HG02798 (cell line): Measurements from ENCODE around the gene WDR7.

Source experiments
- ATAC-seq: cut with Tn5 transposase; IDR thresholded peaks from one replicate; pipeline ENCODE4 v1.9.1; 2021; ENCODE audit warnings: mild to moderate bottlenecking; ENCODE audit not compliant: unreplicated experiment, poor library complexity

The WDR7 gene

DNA sequence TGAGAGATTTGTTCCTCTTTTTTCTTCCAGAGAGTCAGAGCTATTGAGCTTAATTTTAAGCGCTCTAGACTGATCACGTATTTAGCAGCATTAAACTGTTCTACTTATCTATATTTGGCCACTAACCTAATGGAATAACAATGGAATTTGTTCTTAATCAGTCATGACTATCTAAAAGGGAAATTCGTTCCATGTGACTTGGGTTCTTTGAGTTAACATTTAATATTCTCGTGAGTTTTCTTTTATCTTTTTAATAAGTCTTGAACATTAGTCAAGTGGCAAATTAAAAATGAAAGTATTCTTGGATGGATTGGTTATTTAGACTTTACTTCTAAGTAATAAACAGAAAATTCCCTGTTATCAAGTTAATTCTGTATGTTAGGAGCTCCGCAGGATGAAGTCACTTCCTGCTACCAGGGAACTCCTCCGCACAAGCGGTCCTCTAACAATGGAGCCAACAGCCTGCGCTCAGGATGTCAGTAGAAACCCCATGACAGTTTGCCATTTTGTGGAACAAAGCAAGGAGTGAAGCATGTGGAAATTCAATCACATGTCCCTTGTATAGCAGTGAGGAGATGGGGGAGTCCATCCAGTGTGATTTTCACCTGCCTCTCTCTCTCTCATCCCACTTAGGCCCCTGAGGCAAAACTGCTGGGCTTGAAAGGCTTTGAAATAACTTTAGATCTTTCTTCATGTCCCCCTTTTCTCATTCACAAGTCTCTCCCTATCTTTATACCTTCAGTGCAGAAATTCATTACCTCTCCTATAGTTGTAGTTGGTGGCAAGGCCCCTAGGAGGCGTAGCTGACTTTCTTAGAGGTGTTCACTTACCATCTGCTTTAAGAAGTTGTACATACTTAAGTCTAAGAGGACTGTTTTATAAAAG lies 138.1 kb downstream of the WDR7 start:
- ATAC-seq = peak; percentile 56

DNA sequence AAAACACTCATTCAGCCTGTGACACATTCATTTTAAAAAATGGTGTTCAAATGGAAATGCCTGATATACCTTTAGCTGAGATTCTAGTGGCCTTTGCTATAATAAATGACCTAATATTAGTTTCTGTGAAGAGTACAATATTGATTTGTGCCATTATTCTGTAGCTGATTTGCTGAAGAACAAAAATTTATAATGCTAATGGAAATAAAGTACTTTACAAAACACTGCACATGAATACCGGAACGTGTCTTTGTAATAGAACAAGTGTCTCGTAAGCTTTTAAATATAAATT lies 138.7 kb downstream of the WDR7 start:
- ATAC-seq = no peak

DNA sequence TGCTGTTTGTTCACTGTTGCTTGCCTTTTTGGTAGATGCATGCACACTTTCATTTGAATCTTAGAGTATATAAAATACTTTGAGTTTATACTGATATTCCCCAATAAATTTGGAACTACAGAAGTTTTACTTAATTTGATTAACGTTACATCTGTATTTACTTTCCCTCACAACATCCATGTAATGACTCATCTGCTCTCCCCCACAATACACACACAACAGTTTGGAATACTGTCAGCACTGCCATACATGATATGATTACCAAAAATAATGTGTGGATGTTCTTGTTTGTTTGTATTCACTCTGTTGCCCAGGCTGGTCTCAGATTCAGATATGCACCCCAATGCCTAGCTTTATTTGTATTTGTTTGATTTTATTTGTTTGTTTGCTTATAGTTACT lies 144.2 kb downstream of the WDR7 start:
- ATAC-seq = no peak

DNA sequence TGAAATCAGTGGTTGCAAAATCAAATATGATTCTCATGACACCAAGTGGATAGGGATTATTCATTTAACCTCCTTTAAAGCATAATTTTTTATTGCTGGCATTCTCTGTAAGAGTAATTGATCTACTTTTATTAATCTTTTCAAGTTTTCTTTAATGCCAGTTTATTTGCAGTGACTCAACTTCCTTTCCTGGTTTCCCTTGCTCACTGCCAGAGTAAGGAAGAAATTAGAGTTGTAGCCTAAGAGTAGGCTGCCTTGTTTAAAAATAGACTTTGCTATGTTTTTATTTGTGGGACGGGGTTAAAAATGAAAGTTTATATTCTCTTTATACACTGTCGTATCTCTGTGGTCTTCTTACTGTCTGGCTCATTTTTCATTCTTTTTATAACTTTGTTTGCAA lies 148.6 kb downstream of the WDR7 start:
- no peak for ATAC-seq

DNA sequence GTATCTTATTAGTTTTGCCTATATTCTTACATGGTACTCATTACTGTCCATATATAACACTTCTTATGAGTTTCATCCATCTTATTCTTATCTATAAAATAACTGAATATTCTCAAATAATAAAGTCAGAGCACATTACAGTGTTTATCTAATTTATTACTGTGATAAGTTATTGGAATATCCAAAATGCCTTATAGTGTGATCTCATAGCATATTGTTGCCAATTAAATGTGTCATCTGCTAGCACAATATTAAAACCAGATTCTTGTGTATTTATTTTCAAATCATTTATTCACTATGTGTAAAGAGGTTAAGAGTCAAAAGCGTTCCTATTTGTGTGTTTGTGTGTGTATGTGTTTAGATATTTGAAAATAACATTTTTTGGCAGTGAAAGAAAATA lies 151.9 kb downstream of the WDR7 start:
- ATAC-seq = no peak

DNA sequence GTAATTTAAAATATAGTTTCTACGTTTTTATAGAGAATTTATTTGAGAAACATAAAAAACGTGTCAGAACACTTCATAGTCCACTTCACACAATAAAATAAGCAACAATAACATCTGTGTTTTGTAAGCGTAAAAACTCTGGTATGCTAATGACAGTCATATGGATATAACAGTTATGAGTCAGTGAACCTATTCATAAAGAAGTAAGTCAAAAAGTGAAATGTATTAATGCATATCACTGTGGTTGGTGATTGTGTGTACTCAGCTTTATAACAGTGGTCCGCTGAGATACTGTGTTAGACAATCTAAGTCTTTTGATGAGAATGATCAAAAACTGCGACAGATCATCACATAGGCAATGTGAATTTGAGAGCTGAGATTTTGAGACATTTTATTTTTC lies 153.2 kb downstream of the WDR7 start:
- ATAC-seq = no peak

DNA sequence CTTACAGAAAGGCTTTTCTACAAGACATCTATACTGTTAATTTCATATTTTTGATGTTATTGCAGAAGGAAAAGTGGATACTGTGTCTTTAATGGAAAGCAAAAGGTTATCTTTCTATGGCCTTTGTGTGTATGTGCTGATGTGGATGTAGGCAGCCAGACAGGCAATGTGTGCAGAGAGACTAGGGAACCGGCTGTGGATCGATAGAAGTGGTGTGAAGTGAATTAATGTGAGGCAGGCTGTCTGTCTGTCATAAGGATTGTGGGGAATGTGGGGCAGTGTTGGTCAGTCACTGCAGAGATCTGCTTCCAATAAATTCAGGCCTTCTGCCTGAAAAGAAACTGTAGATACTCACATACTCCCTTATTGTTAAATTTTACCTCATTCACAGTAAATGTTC lies 156.7 kb downstream of the WDR7 start:
- ATAC-seq = no peak

DNA sequence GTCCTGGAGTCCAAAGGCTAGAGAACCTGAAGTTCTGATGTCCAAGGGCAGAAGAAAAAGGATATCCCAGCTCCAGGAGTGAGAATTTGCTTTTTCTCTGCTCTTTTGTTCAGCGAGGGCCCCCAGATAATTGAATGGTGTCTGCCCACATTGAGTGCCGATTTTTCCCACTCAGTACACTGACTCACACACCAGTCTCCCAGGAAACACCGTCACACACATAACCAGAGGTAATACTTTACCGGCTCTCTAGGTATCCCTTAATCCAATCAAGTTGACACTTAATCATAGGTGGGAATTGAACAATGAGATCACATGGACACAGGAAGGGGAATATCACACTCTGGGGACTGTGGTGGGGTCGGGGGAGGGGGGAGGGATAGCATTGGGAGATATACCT lies 161.5 kb downstream of the WDR7 start:
- ATAC-seq = no peak

DNA sequence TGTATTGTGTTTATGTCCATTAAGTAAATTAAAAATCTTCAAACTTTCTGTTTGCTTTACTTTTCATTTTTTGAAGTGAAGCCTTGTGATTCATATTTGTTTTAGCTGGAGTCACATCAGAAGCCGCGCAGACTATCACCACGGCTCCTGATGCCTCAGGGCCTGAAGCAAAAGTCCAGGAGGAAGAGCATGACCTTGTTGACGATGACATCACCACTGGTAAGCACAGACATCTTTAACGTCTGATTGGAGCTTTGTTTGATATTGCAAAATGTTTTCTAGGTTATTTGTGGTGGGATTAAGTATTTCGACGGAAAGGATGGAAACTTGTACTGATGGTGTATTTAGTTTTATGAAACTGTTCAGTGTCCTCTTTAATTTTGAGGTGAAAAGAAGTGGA lies 164.8 kb downstream of the WDR7 start:
- ATAC-seq = no peak

DNA sequence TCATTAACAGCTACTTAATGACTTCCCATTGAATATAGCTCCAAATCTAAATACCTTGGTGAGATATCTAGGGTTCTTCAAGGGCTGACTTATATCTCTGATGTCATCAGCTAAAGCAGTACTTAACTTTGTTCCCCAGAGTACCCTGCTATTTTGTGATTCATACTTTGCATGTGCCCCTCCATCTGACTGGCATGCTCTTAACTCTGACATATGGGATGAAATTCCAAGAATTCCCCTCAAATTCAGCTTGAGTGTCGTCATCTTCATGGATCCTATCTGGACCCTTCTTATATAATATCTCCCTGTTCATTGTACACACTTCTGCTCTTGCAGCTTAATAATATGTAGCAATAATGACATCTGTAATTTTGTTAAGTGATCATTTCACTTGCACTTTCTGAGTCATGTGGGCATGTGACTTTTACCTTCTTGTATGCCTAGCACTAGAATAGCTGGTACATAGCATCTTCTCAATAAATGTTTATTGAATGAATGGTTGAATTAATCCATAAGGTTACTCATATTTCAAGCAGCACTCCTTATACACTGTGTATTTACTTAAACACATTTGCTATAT lies 172.9 kb downstream of the WDR7 start:
- ATAC-seq = no peak

DNA sequence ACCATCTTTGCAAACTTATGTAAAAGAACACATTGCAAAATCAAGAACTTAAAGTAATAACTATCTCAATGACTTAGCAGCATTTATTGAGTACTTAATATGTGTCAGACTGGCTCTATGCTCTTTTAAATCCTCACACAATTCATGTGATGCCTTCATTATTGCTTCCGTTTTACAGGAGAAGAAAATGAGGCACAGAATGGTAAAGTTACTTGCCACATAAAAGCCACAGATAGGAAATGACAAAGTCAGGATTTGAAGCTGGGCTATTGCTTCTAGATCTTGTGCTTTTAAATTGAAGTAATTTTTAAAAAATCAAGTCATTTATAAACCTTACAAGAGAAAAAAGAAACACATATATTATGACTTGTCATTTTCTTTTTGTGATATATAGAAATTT lies 174.2 kb downstream of the WDR7 start:
- ATAC-seq = no peak

DNA sequence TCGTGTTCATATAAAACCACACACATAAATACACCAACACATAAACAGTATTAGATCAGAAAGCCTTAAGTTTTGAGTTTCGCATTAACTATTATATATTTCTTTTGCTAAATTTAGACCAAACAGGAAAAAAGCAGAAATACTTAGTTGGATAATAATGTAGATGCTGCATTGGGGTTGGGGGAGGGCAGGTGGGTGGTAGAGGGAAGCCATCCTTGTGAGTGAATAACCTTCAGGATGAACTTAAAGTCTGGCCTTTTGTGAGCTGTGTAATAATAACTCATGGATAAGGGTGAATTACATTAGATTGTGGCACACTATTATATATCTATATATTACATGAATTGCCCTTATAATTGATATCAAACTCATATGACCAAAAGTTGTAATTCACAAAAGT lies 174.7 kb downstream of the WDR7 start:
- ATAC-seq = no peak

DNA sequence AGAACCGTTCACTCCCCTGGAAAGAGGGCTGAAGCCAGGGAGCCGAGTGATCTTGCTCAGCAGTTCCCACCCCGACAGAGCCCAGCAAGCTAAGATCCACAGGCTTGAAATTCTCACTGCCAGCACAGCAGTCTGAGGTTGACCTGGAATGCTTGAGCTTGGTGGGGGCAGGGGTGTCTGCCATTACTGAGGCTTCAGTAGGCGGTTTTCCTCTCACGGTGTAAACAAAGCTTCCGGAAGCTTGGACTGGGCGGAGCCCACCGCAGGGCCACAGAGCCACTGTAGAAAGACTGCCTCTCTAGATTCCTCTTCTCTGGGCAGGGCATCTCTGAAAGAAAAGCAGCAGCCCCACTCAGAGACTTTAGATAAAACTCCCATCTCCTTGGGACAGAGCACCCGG lies 180.8 kb downstream of the WDR7 start:
- no peak for ATAC-seq

DNA sequence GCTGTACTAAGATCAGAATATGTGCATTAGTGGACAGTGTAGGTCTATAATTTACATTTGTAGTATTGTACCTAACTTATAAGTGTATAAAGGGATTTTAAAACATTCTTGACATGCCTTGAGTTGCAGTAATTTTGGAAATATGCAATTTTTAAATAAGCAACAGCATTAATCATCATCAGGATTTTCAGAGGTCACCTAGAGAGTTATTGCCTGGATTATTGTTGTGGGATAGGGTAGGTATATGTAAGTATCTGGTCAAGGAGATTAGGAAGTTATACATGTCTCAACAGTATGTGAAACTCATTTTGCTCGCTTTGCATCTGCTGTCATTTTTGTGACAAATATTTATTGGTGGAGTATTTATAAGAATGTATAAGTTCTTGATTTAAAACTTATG lies 184.2 kb downstream of the WDR7 start:
- no peak for ATAC-seq

DNA sequence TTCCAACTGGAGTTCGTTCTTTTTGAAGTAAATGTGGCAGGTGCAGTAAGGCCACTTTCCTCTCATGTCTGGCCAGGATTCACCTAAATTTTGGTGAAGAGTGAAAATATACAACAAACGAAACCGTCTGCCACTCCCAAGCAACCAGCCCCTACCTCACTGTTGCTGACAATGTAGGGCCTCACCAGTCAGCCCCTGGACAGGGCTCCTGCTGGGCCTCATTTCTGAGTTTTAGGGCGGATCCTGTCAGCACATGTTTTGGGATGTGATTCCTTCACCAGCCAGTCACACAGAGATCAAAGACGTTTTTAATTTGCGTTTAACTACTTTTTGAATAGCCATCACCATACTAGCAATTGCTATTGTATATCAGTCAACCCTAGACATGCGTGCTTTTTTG lies 185.0 kb downstream of the WDR7 start:
- ATAC-seq = no peak

DNA sequence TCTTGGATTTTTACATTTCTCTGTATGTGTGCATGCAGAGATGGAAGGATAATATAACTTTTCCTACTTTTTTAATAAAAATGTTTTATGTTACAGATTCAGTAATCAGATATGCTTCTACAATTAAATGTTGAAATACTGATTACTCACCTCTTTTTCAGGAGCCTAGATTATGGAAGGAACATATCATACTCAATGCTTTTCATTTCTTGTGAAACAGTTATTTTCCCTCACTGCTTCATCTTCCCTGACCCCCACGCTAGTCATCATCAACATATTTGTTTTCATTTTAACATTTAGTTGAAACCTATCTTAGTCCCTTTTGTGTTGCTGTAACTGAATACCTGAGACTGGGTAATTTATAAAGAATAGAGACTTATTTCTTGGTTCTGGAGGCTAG lies 190.7 kb downstream of the WDR7 start:
- ATAC-seq = no peak

DNA sequence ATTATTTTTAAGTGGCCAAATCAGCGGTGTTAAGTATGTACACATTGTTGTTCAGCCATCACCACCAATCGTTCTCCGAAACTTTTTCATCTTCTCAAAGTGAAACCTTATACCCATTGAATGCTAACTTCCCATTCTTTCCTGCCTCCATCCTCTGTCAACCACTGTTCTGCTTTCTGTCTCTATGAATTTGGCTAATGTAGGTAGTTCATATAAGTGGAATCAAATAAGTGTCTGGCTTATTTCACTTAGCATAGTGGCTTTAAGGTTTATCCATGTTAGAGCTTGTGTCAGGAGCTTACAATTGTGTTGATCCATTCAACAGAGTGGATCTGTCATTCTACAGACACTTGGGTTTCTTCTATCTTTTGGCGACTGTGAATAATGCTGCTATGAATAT lies 192.1 kb downstream of the WDR7 start:
- ATAC-seq = no peak

DNA sequence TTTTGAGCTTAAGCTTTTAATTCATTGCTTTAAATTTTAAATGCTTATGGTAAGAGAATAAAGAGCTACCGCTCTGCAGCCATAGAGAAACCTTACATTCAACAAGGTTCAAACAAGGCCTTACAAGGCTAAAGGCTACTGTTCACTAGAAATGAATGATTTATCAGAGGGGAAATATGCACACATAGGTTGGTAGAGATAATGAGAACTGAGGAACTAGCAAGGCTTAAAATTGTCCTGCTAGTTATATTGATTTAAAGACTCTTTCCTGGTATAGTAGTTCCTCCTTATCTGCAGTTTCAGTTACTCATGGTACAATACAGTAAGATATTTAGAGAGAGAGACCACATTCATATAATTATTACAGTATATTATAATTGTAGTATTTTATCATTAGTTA lies 193.4 kb downstream of the WDR7 start:
- ATAC-seq = no peak

DNA sequence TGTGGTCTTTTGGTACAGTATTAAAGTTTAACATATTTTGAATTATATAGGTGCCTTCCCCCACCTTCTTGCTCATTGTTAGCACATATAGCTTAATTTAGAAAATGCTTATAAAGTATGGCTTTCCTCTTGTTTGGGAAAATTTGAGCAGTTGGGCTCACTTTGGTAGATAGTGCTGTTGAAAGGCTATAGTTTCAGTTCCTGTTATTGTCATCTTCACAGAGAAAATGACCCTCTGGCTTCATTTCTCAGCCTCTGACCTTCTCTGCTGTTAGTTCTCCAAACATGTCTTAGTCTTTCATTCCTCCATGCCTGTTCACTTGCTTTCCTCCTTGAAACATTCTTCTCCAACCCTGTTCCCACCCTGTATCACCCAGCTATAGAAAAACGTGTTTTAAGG lies 200.6 kb downstream of the WDR7 start:
- ATAC-seq = peak; percentile 94

DNA sequence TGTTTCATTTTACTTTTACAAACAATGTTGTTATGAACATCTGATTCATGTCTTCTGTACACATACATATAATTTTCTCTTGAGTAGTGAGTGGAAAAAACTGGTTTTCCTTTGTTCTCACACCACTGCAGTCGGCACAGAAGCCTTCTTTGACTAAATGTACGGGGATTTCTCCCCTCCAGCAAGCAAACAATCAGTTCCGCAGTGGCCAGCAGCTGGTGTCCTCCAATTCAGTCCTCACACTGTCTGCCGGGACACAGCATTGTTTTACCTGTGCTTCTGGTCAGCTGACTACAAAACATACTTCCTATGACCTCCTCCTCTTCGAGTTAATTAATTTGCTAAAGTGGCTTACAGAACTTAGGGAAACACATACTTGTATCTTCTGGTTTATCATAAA lies 202.8 kb downstream of the WDR7 start:
- no peak for ATAC-seq

DNA sequence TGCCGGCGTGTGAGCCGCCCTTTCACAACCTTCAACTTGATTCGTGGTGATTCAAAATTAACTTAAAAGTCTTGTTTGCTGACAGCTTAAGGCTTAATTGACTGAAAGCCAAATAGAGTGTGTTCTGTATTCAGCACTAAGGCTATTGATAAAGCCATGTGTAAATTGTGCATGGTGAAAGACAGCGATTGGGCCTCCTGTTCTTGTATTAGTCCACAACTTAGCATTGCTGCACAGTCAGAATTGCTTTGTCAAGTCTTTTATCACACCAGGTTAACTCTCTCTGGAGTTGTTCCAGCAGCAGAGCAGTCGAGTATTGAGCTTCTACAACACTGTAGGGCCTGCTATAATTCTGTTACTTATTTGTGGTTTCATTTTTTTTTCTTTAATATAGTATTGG lies 210.1 kb downstream of the WDR7 start:
- no peak for ATAC-seq

DNA sequence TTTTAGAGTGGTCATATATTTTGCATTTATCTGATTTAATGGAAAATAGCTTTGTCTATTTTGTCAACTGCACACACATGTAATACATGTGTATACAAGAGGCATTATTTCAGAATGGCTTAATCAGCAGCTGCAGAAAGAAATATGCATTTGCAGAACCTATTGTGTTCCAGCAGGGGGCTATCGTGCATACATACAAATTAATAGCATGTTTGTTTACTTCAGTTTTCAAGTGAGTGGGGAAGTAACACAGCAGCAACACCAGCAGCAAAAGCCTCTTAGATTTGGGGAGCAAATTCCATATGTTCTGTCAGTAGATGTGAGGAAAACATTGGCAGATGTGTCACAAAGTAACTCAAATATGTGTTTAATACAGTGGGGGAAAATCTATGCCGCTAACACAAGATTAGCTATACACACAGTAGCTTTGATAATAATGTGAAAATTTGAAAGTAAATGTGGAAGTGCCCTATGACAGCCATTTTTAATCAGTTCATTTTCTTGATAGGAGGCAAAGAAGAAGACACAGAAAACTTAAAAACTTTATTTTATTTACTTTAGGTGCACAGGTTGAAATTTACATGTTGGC lies 218.1 kb downstream of the WDR7 start:
- ATAC-seq = peak; percentile 79
